SK-N-SH (cell line): ENCODE results near the gene ATP5F1D. TPM values are rescaled to one million over a fixed set of nuclear protein-coding genes. Genes with fewer than 3 reads are reported as not detected.

Source experiments
- CTCF ChIA-PET: fragments of 300-600, 350-600 bp; formaldehyde crosslinking; extraction: SDS; loops from one replicate; lab custom pipeline; 2021; lab: Yijun Ruan, JAX
- POLR2A ChIA-PET: fragments of 350-600 bp; sonication (Branson Sonifier 250); formaldehyde crosslinking; extraction: SDS; loops from one replicate; lab custom pipeline; 2020; ENCODE audit warnings: antibody characterized with exemption, inconsistent platforms; lab: Yijun Ruan, JAX
- DNase-seq: peaks from one replicate; pipeline ENCODE4 v3.0.0; 2012
- H2AFZ ChIP-seq: fragments of 200-600 bp; sonication (generic); 2 replicates; pipeline ENCODE4 v1.8.1; 2016; ENCODE audit warnings: antibody characterized with exemption, mild to moderate bottlenecking, low read depth
- H3F3A ChIP-seq: fragments of 200-600 bp; sonication (generic); replicated peaks from 2 replicates; pipeline ENCODE3; 2016; ENCODE audit warnings: antibody characterized with exemption, mild to moderate bottlenecking; ENCODE audit not compliant: insufficient read depth
- H3K27ac ChIP-seq, 2 experiments: fragments of 200-500 bp in 1 of 2; fragments of 200-600 bp in 1 of 2; sonication (Bioruptor generic) in 1 of 2; sonication (generic), shearing (Covaris generic) in 1 of 2; 2 replicates each; pipeline versions ENCODE4 v1.5.1 to v1.6.1; 2014 to 2016; ENCODE audit warnings: low read depth in 2 of 2, inconsistent platforms in 1 of 2, low read length in 1 of 2, mild to moderate bottlenecking in 1 of 2, mixed read lengths in 1 of 2
- H3K27me3 ChIP-seq: fragments of 200-600 bp; sonication (generic), shearing (Covaris generic); 2 replicates; pipeline ENCODE4 v1.6.1; 2016; ENCODE audit warnings: mixed run types; ENCODE audit not compliant: insufficient read depth
- H3K36me3 ChIP-seq, 2 experiments: fragments of 200-500 bp in 1 of 2; fragments of 200-600 bp in 1 of 2; sonication (Bioruptor generic) in 1 of 2; sonication (generic) in 1 of 2; replicated peaks in 1 of 2; 2 replicates each; pipeline versions ENCODE3 to v1.5.1; 2014 to 2016; ENCODE audit warnings: low read length in 1 of 2, mild to moderate bottlenecking in 1 of 2; ENCODE audit not compliant: insufficient read depth in 2 of 2, control insufficient read depth in 1 of 2
- H3K4me1 ChIP-seq, 2 experiments: fragments of 200-500 bp in 1 of 2; fragments of 200-600 bp in 1 of 2; sonication (Bioruptor generic) in 1 of 2; sonication (generic), shearing (Covaris generic) in 1 of 2; 2 replicates each; pipeline versions ENCODE4 v1.5.1 to v1.6.1; 2014 to 2016; ENCODE audit warnings: low read depth in 1 of 2, low read length in 1 of 2, mixed run types in 1 of 2; ENCODE audit not compliant: insufficient read depth in 2 of 2, control insufficient read depth in 1 of 2
- H3K4me2 ChIP-seq: fragments of 200-600 bp; sonication (generic), shearing (Covaris generic); 2 replicates; pipeline ENCODE4 v1.6.1; 2017; ENCODE audit warnings: mixed run types
- H3K4me3 ChIP-seq, 2 experiments: fragments of 200-500 bp in 1 of 2; fragments of 200-600 bp in 1 of 2; sonication (Bioruptor generic) in 1 of 2; sonication (generic), shearing (Covaris generic) in 1 of 2; 2 replicates each; pipeline versions ENCODE4 v1.5.1 to v1.8.1; 2014 to 2016; ENCODE audit warnings: low read depth in 2 of 2, inconsistent platforms in 1 of 2, low read length in 1 of 2, mild to moderate bottlenecking in 1 of 2, mixed read lengths in 1 of 2, moderate library complexity in 1 of 2
- H3K79me2 ChIP-seq: fragments of 200-600 bp; sonication (generic); 2 replicates; pipeline ENCODE4 v1.8.1; 2017; ENCODE audit warnings: mild to moderate bottlenecking; ENCODE audit not compliant: insufficient read depth
- H3K9ac ChIP-seq: fragments of 200-600 bp; sonication (generic); 2 replicates; pipeline ENCODE4 v1.6.1; 2017; ENCODE audit warnings: mixed run types
- H3K9me2 ChIP-seq: fragments of 200-600 bp; sonication (generic); 2 replicates; pipeline ENCODE4 v1.6.1; 2017; ENCODE audit warnings: mixed run types
- H3K9me3 ChIP-seq: fragments of 200-600 bp; sonication (generic); 2 replicates; pipeline ENCODE4 v1.6.1; 2017; ENCODE audit warnings: mixed run types, mild to moderate bottlenecking, moderate library complexity
- H4K20me1 ChIP-seq: fragments of 200-600 bp; sonication (generic); 2 replicates; pipeline ENCODE4 v1.6.1; 2017; ENCODE audit warnings: mild to moderate bottlenecking, mixed run types; ENCODE audit not compliant: insufficient read depth
- ELF1 ChIP-seq: IDR thresholded peaks from 2 replicates; pipeline ENCODE4 v1.4.0; 2012
- EP300 ChIP-seq, 2 experiments: IDR thresholded peaks; 2 replicates each; pipeline versions ENCODE4 v1.4.0 to v1.6.1; 2012; ENCODE audit warnings: borderline replicate concordance in 1 of 2, low read depth in 1 of 2, low read length in 1 of 2
- EZH2phosphoT487 ChIP-seq: fragments of 200-600 bp; sonication (generic); IDR thresholded peaks from 2 replicates; pipeline ENCODE4 v1.6.1; 2017; ENCODE audit warnings: low read depth, mixed run types, mild to moderate bottlenecking, antibody characterized with exemption, moderate library complexity, borderline replicate concordance
- MEF2A ChIP-seq: IDR thresholded peaks from 2 replicates; pipeline ENCODE4 v1.4.0; 2012; ENCODE audit warnings: low read depth, borderline replicate concordance
- MXI1 ChIP-seq: IDR thresholded peaks from 2 replicates; pipeline ENCODE4 v1.6.1; 2012; ENCODE audit warnings: mild to moderate bottlenecking, low read depth, low read length, improper control_type of control experiment
- RFX5 ChIP-seq: IDR thresholded peaks from 2 replicates; pipeline ENCODE4 v1.6.1; 2012; ENCODE audit warnings: mild to moderate bottlenecking, improper control_type of control experiment, low read length
- RXRA ChIP-seq: IDR thresholded peaks from 2 replicates; pipeline ENCODE4 v1.4.0; 2012; ENCODE audit warnings: low read depth, mild to moderate bottlenecking, borderline replicate concordance
- SIN3A ChIP-seq: IDR thresholded peaks from 2 replicates; pipeline ENCODE4 v1.6.1; 2012; ENCODE audit warnings: low read depth, mild to moderate bottlenecking, low read length, moderate library complexity, borderline replicate concordance
- TCF12 ChIP-seq: IDR thresholded peaks from 2 replicates; pipeline ENCODE4 v1.4.0; 2012
- TEAD4 ChIP-seq: IDR thresholded peaks from 2 replicates; pipeline ENCODE4 v1.4.0; 2012; ENCODE audit warnings: mild to moderate bottlenecking, borderline replicate concordance; ENCODE audit not compliant: insufficient read depth
- WGBS: methylation state at CpG from one replicate; pipeline ENCODE4 v1.1.6; 2017; ENCODE audit warnings: low lambda C conversion rate; 5-methylcytosine and 5-hydroxymethylcytosine counted together
- polyA plus RNA-seq, 3 experiments: library from polyadenylated mRNA; depleted of rRNA; stranded (reverse); fragments of >200 nt; gene quantifications; 2 replicates each; pipeline ENCODE4 v1.2.3, GENCODE V29; 2012
- TF ChIP-seq, protein P1 (sequence below): IDR thresholded peaks from 2 replicates; pipeline ENCODE4 v1.4.0; 2012; ENCODE audit warnings: low read depth, borderline replicate concordance

ATP5F1D gene
- polyA plus RNA-seq, 1 of the 3 experiments (the other 2 are of a cell fraction): 226 TPM

GRCh38 chr19:1287354-1288225 lies 46.0 kb downstream of the ATP5F1D start:
- Histone ChIP-seq H3K79me2 (no peaks in the 10 kb centered on the region), H3K9ac (no peak overlapping the region), H3K36me3 (no peaks in the 10 kb centered on the region), H3K9me3 (no peaks in the 10 kb centered on the region), H3K27me3 (no peaks in the 10 kb centered on the region), H3K4me1 (peaks cover 0 to 8% of the 10 kb centered on the region in 2 experiments; a peak in 1 of 4 replicates), H3F3A (peaks cover 11% of the 10 kb centered on the region), H3K9me2 (no peaks in the 10 kb centered on the region), H3K27ac (peak overlapping the region in 1 of 2 experiments; percentile 74; a peak in 2 of 4 replicates), H3K4me2 (peak overlapping the region; percentile 75), H3K4me3 (peak overlapping the region; percentile 57 to 63; a peak in 3 of 4 replicates), H2AFZ (no peak overlapping the region), H4K20me1 (no peaks in the 10 kb centered on the region)
- POLR2A ChIA-PET: interaction anchor here (1.2 to 2.2 kb wide), 2 partner anchors 18 to 73 kb away, joined by 3 to 10 read pairs; partner anchors contain the start of gene CIRBP
- CTCF ChIA-PET: interaction anchor here (1.0 to 1.9 kb wide), 7 partner anchors 8 to 385 kb away, joined by 3 to 8 read pairs (median 4); no protein-coding TSS in a partner anchor
- TF ChIP-seq TCF12 (peak; percentile 72), MXI1 (peak; percentile 66; the same call in 1 of the 2 replicates), EP300 (IDR thresholded peaks at IDR 0.05; ENCODE audit: borderline replicate concordance in 1 of 2, low read depth in 1 of 2, low read length in 1 of 2) (no peak)
- DNase-seq: peak; percentile 92
- 23% methylated on average over 28 of the region's 55 CpGs for WGBS

GRCh38 chr19:1288226-1288612 lies 46.7 kb downstream of the ATP5F1D start:
- no peak overlapping the region for H3K9ac ChIP-seq
- no peak for TF ChIP-seq EZH2phosphoT487
- no peak for TF ChIP-seq RXRA
- TF ChIP-seq TCF12: no peak
- no peak for TF ChIP-seq MEF2A
- TF ChIP-seq, protein P1, sequence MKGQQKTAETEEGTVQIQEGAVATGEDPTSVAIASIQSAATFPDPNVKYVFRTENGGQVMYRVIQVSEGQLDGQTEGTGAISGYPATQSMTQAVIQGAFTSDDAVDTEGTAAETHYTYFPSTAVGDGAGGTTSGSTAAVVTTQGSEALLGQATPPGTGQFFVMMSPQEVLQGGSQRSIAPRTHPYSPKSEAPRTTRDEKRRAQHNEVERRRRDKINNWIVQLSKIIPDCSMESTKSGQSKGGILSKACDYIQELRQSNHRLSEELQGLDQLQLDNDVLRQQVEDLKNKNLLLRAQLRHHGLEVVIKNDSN: no peak
- no peak for TF ChIP-seq ELF1
- TF ChIP-seq RFX5: no peak
- no peak for TF ChIP-seq SIN3A
- no peak for TF ChIP-seq TEAD4
- H4K20me1 ChIP-seq: no peaks in the 10 kb centered on the region
- no peaks in the 10 kb centered on the region for H3K36me3 ChIP-seq
- WGBS: 98% methylated on average over 8 of the region's 18 CpGs
- peak overlapping the region in 1 of 2 experiments; percentile 57; a peak in 1 of 4 replicates for H3K4me3 ChIP-seq
- H3K4me1 ChIP-seq: peaks cover 0 to 8% of the 10 kb centered on the region in 2 experiments; a peak in 1 of 4 replicates
- H3K9me2 ChIP-seq: no peaks in the 10 kb centered on the region
- ChIA-PET CTCF (interaction anchor here (1.0 to 1.9 kb wide), 2 partner anchors 9 to 44 kb away, joined by 4 to 8 read pairs; no protein-coding TSS in a partner anchor), POLR2A (interaction anchor here (2.2 kb wide), 1 partner anchor 19 kb away, joined by 10 read pairs; the partner anchor contains the start of gene CIRBP)
- DNase-seq: no peak
- H3K27me3 ChIP-seq: no peaks in the 10 kb centered on the region
- no peaks in the 10 kb centered on the region for H3K79me2 ChIP-seq
- H2AFZ ChIP-seq: no peak overlapping the region
- H3F3A ChIP-seq: peaks cover 11% of the 10 kb centered on the region
- peak overlapping the region; percentile 75; the same call in 1 of the 2 replicates for H3K4me2 ChIP-seq
- no peaks in the 10 kb centered on the region for H3K9me3 ChIP-seq
- peak overlapping the region in 1 of 2 experiments; percentile 74; a peak in 2 of 4 replicates for H3K27ac ChIP-seq
